HG03469 (cell line): ENCODE data around the gene COBL.

Experiments used
- ATAC-seq: cut with Tn5 transposase; IDR thresholded peaks from one replicate; pipeline ENCODE4 v1.9.1; 2021; ENCODE audit warnings: mild to moderate bottlenecking, moderate library complexity, moderate number of reproducible peaks; ENCODE audit not compliant: unreplicated experiment

COBL gene

DNA sequence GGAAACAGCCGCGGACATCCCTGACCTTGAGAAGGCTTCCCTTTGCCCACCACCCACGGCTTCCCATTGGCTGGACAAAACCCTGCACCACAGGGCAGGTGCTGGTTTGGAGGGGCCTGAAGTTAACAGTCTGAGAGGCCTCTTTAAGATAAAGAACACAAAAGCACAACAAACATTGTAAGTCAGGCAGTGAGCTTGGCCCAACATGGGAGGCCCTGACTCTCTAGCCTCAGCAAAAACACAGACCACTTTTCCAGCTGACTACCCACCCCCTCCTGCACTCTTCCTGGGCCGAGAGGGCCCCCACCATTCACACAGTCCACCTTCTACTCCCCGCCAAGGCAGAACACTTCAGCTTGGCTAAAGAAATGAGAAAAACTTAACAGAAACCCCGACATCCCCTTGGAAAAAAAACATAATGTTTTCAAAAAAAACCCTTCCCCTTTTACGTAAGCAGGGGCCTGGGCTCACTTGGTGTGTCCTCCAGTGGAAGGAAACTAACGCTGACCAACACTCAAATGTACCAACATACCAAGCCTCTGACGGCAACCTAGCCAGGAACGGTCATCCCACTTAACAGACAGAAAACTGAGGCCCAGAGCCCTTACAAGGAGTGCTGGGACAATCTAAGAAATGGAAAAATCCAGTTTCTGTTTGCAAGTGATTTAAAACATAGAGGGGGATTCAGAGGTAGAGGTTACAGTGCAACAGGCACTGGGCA is 80.9 kb downstream of the COBL start:
- ATAC-seq = no peak

- ATAC-seq = no peak
Measured at GRCh38 chr7:51234609-51235308, 81.8 kb downstream of the COBL start.

GRCh38 chr7:51234139-51234538 is 82.5 kb downstream of the COBL start:
- ATAC-seq = no peak

- no peak for ATAC-seq
Measured at GRCh38 chr7:51233374-51233773, 83.2 kb downstream of the COBL start.

DNA sequence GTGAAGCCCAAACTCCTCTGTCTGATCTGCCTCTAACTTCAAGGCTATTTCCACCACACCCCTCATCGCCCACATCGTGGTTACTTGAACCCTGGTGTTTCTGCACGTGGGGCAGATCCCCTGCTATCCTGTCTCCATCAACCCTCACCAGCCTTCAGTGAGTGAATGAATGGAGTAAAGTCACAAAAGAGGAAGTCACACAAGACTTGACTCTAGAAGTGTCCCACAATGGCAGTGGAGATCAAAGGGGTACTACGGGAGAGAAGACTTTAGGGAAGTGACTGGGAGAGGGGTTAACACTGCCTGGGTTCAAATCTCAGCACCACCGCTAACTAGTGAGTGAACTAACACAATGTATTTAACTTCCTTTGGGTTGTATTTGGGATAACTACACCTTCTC is 85.9 kb downstream of the COBL start:
- no peak for ATAC-seq

GRCh38 chr7:51230324-51230625 is 86.3 kb downstream of the COBL start:
- ATAC-seq = no peak

DNA sequence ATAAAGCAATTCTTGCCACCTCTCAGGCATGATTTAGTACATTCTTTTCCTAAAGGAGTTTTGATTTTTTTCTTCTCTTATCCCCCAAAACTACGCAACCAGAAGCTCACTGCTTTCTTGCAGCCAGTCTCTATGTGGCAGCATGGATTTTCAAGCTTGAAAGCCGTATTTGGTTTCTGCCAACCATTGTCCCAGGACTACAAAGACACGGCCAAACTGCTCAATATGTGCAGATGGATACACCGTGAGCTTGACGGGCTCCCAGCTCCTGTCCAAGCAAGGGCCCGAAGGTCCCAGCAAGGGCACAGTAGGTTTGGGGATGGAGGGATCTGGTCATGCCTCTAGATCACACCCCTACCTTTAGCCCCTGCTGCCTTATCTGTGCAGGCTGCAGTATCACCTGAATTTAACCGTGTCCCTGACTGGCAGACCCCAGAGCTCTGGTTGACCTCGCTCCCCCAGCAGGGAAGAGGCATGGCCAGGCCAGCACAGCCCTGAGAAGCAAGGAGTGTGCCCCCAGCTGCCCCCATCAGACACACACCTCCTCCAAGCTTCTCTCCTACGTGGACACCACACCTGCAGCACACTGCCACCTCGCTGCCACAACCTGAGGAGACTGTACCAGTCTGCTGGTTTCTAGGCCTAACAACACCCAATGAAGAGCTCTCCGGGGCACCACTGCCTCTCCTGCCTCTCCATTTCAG is 86.8 kb downstream of the COBL start:
- ATAC-seq = no peak

DNA sequence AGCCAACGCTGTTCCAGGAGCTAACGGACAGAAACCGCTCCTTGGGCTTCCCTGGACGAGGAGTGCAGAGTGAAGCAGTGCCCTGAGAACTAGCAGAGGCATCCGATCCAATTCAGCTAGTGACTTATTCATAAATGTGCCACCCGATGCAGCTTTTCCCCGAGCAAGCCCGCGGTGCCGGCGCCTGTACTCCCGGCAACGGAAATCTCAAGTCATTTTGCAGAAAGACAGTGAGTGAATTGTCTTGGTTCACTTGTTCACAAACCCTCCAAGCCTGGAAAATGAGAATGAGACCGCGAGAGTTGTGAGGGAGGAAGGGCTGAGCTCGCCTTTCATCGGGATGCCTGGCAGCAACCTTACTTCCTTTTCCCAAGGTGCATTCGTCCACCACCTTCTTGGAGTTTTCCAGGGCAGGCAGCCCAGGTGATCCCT is 87.5 kb downstream of the COBL start:
- no peak for ATAC-seq

DNA sequence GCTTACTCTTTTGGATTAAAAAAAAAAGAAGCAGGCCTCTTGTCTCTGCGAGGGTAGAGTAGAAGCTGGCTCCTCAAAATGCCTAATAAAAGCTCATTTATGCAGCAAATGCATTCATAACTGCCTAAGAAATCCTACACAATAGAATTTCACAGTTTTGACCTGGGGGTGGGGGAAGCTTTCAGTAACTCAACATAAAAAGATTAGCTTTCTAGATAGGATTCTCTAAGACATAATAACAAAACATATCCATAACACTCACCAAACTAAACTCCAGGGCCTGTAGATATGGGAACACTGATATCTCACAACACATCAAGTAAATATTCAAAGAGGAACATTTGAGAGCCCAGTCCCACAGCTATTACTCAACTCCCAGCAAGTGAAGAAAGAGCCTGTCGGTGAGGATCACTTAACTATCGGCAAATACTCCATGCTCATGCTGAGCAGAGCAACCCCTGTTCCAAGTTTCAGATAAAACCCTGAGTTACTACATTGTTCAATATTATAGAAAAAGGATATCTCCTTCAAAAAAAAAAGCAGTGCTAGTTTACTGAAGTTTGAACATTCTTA is 88.1 kb downstream of the COBL start:
- no peak for ATAC-seq

DNA sequence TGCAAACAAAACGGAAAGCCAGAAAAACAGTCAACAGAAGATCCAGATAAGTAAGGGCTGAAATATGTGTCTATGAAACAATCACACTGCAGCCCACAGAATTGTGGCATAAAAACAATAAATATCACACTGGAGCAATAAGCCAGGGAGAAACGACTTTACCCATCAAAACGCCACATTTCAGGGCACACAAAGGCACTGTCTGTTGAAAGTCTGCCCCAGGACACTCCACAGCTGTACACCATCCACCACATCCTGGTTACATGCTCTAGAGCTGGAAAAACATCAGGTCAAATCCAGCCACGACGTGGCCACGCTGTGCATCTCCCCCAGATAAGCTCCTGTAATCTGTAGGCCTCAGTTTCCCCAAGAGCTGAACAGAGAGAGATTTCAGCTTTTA is 88.7 kb downstream of the COBL start:
- ATAC-seq = no peak

GRCh38 chr7:51226916-51227535 is 89.6 kb downstream of the COBL start:
- ATAC-seq = no peak

DNA sequence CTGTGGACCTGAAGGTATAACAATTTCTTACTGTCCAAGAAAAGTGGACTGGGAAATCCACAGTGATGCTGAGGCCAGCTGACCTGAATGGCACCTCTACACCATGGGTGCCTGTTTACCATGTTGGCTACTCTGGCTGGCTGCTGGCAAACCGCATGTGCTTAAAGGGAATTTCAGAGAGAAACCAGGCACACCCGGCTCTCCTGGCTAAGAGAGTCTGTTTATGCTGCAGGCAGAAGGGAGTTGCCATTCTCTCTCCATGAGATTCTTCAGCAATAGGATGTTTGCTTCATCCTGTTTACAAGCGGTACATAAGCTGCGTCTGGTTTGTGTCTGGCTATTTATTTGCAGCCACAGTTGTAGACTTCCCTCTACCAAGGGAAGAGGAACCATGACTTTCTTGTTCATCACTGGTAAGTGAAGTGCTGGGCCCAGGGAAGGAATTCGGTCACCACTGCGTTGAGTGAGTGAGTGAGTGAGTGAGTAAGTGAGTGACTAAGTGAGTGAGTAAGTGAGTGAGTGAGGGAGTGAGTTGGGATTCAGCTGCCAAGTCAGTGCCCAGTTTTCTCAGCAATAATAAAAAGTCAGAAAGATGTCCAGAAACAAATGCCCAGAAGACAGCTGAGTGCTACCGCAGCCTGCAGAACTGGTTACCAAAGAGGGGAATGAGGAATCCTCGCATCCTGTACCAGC is 90.4 kb downstream of the COBL start:
- ATAC-seq = no peak

DNA sequence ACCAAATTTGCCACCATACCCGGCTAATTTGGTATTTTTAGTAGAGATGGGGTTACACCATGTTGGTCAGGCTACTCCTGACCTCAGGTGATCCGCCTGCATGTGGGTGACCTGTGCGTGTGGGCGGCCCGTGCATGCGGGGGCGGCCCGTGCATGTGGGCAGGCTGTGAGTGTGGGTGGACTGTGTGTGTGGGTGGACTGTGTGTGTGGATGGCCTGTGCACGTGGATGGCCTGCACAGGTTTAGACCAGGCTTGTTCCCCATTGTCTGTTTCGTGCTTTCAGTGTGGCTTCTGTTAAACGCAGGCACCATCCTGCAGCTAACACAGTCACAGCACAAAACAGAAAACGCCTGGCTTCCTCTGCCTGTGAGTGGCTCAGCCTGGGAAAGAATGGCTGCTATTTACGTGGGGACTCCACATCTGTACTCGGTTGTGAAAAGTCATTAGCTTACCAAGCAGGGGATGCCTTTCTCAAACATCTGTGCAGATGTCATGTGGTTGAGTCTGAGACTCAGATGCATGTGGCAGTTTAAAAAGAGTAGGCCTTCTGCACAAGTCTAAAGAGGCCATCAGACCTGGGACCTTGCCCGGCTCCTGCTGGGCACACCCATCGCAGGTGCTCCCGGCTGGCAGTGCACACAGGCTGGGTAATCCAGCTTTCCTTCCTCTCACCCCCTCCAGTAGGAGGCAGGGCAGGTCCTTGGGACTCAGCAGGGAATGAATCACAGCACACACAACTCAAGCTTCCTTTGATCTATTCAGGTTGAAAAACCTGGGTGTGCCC is 91.6 kb downstream of the COBL start:
- no peak for ATAC-seq

- no peak for ATAC-seq
Measured at GRCh38 chr7:51223505-51223904, 93.1 kb downstream of the COBL start.

- no peak for ATAC-seq
Measured at GRCh38 chr7:51222916-51223315, 93.7 kb downstream of the COBL start.

GRCh38 chr7:51220226-51220625 is 96.4 kb downstream of the COBL start:
- no peak for ATAC-seq

DNA sequence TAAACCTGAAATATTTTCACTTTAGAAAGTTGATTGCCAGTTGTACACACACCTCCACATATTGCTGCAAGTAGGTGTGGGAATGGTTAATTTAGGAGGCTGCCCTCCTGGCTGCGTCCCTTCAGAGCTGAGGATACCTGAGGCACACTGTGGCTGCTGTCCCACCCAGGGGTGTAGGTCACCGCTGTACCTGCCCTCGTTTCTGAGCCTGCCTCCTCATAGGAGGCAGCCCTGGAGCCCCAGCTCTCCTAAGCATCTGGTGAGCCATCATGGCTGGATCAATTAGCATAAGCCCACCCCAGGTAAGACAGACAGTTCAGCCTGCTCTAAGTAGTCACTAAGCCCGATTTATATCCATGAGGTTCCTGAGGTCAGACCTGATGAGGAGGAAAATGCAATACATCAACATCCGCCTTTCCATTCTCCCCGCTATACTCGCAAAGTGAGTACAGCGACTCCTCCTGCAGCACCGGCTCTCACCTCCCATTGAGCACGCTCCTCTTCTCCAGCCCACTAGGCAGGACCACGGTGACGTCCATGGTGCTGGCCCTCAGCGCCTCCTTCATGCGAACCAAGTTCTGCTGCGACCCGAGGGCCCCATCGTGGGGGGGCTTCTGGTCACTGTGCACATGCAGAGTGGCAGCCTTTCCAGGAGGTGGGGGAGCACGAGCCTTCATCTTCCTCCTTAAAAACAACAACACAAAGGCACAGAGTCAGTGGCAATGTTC is 97.2 kb downstream of the COBL start:
- ATAC-seq = no peak

- no peak for ATAC-seq
Measured at GRCh38 chr7:51217804-51218203, 98.8 kb downstream of the COBL start.

DNA sequence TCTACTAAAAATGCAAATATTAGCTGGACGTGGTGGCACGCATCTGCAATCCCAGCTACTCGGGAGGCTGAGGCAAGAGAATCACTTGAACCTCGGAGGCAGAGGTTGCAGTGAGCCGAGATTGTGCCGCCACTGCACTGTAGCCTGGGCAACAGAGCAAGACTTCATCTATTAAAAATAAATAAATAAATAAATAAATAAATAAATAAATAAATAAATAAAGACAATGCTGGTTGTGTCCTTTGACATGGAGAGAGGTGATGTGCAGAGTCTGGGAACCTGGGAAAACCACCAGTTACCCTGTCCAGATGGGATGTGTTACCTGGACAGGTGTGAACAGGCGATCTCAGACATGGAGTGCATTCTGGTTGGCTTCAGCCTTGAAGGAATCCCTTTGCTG is 102.5 kb downstream of the COBL start:
- ATAC-seq = no peak
